Right lobe of liver (tissue), 6 donors: ENCODE results near the gene OSBPL5. TPM values are rescaled to one million over a fixed set of nuclear protein-coding genes. Genes with fewer than 3 reads are reported as not detected.

Experiments
- ATAC-seq, 4 donors: fragments of 200-7000 bp; cut with Tn5 transposase; one replicate each; pipeline ENCODE4 v1.9.1; 2020; ENCODE audit warnings: mild to moderate bottlenecking in 4 of 4, moderate library complexity in 4 of 4
- DNase-seq, 3 donors: peaks; one replicate each; pipeline ENCODE4 v3.0.0-alpha.2; 2020
- H3K27ac ChIP-seq, 3 donors: fragments of 200-600 bp; one replicate each; pipeline ENCODE4 v1.8.0; 2022
- H3K27me3 ChIP-seq, 2 donors: fragments of 200-600 bp; one replicate each; pipeline ENCODE4 v1.8.0; 2022
- H3K36me3 ChIP-seq, 4 donors: fragments of 200-600 bp; sonication (generic) in 1 of 4; one replicate each; pipeline versions ENCODE4 v1.5.1 to v1.8.0; 2017 to 2022; ENCODE audit warnings: control low read depth in 1 of 4
- H3K4me1 ChIP-seq, 4 donors: fragments of 200-600 bp; sonication (generic) in 1 of 4; one replicate each; pipeline versions ENCODE4 v1.5.1 to v1.8.0; 2017 to 2022; ENCODE audit warnings: control low read depth in 1 of 4
- H3K4me3 ChIP-seq, 3 donors: fragments of 200-600 bp; one replicate each; pipeline ENCODE4 v1.8.0; 2022
- H3K9me3 ChIP-seq, 4 donors: fragments of 200-600 bp; sonication (generic) in 1 of 4; one replicate each; pipeline versions ENCODE4 v1.5.1 to v1.8.0; 2017 to 2022; ENCODE audit warnings: control low read depth in 1 of 4
- CTCF ChIP-seq, 4 donors: fragments of 200-600 bp in 3 of 4; fragments of 450-650 bp in 1 of 4; IDR thresholded peaks; one replicate each; pipeline versions ENCODE4 v1.5.1 to v1.8.0; 2016 to 2022; ENCODE audit warnings: antibody characterized with exemption in 4 of 4, mild to moderate bottlenecking in 2 of 4
- POLR2A ChIP-seq: fragments of 450-650 bp; IDR thresholded peaks from one replicate; pipeline ENCODE4 v1.6.1; 2017; ENCODE audit warnings: antibody characterized with exemption, mild to moderate bottlenecking
- WGBS: methylation state at CpG from one replicate; pipeline ENCODE4 v1.1.6; 2018; ENCODE audit warnings: low coverage, low lambda C conversion rate; ENCODE audit not compliant: insufficient coverage; ENCODE audit errors: missing lambda C conversion rate; 5-methylcytosine and 5-hydroxymethylcytosine counted together
- intact Hi-C, 2 donors: fragments of 100-400 bp; cut with DNase I; formaldehyde crosslinking; loops; one replicate each; pipeline versions ENCODE4 v1.11.2 to v1.14.1; 2022
- total RNA-seq, 6 experiments: library from RNA; depleted of rRNA in 2 of 6; stranded (reverse); fragments of >200 nt in 2 of 6; fragmentation: NEBNext Ultra II Directional in 3 of 6; extraction: Animal tissue kit (Norgen Biotek cat#: 25700) in 3 of 6; gene quantifications; one replicate each; pipeline versions ENCODE4 v1.1.0 to v1.2.4, GENCODE V29; 2016 to 2023
- donor health status: DM: no; HTN: yes; CAD: no.
- donor health status: DM: no; HTN: no; CAD: no.
- donor health status: DM: no; HTN: no; CAD: no.
- donor health status: DM: no; HTN: yes; CAD: no.
- donor health status: DM: no; HTN: yes; CAD: no.

OSBPL5 gene
- total RNA-seq, 6 experiments from 2014 or later = 2.2 to 6.3 (median 3.4) TPM

- H3K36me3 ChIP-seq = no peaks in the 10 kb centered on the region
These were observed 73.8 kb downstream of the OSBPL5 start for GRCh38 chr11:3091081-3091845.

GRCh38 chr11:3090096-3090901 is 74.8 kb downstream of the OSBPL5 start:
- WGBS = no CpG with 5 or more reads among the region's 13 CpGs
- DNase-seq = no peak
- H3K9me3 ChIP-seq = no peaks in the 10 kb centered on the region
- no peaks in the 10 kb centered on the region for H3K4me1 ChIP-seq
- intact Hi-C loops = loop anchor here (5.0 kb wide), 1 partner anchor 53 kb away; no protein-coding TSS in a partner anchor
- no peak for ATAC-seq
- TF ChIP-seq CTCF (IDR thresholded peaks at IDR 0.05) (no peak), POLR2A (no peak)
- no peak overlapping the region for H3K4me3 ChIP-seq
- H3K36me3 ChIP-seq = no peaks in the 10 kb centered on the region
- no peak overlapping the region for H3K27ac ChIP-seq
- no peaks in the 10 kb centered on the region for H3K27me3 ChIP-seq

More at GRCh38 chr11:3091081-3091845, 73.8 kb downstream of the OSBPL5 start:
- no peaks in the 10 kb centered on the region for H3K4me1 ChIP-seq
- no peaks in the 10 kb centered on the region for H3K27me3 ChIP-seq
- 65% methylated on average over 6 of the region's 14 CpGs for WGBS
- H3K4me3 ChIP-seq = no peak overlapping the region
- TF ChIP-seq CTCF (IDR thresholded peaks at IDR 0.05) (no peak), POLR2A (no peak)
- H3K9me3 ChIP-seq = no peaks in the 10 kb centered on the region
- intact Hi-C loops = loop anchor here (5.0 kb wide), 1 partner anchor 54 kb away; no protein-coding TSS in a partner anchor
- no peak overlapping the region for H3K27ac ChIP-seq
- DNase-seq (no peak), ATAC-seq (no peak)

GRCh38 chr11:3089236-3090061 is 75.7 kb downstream of the OSBPL5 start:
- no peak for ATAC-seq
- Histone ChIP-seq H3K4me1 (no peaks in the 10 kb centered on the region), H3K27ac (no peak overlapping the region), H3K4me3 (no peak overlapping the region), H3K36me3 (no peaks in the 10 kb centered on the region), H3K27me3 (no peaks in the 10 kb centered on the region), H3K9me3 (no peaks in the 10 kb centered on the region)
- TF ChIP-seq CTCF (IDR thresholded peaks at IDR 0.05) (no peak), POLR2A (no peak)
- WGBS = 92% methylated on average over 16 of the region's 25 CpGs
- intact Hi-C loops = loop anchor here (5.0 kb wide), 1 partner anchor 52 kb away; no protein-coding TSS in a partner anchor
- no peak for DNase-seq

- Histone ChIP-seq H3K27ac (no peak overlapping the region), H3K36me3 (no peaks in the 10 kb centered on the region), H3K27me3 (no peaks in the 10 kb centered on the region), H3K4me3 (no peak overlapping the region), H3K9me3 (no peaks in the 10 kb centered on the region), H3K4me1 (no peaks in the 10 kb centered on the region)
- ATAC-seq (no peak), DNase-seq (no peak)
- no CpG with 5 or more reads among the region's 14 CpGs for WGBS
- intact Hi-C loops = no loop called here
- TF ChIP-seq CTCF (IDR thresholded peaks at IDR 0.05) = no peak
- no peak for TF ChIP-seq POLR2A
These were observed 76.3 kb downstream of the OSBPL5 start for GRCh38 chr11:3088806-3089205.
